K562 (cell line): ENCODE measurements around the gene GAK. TPM values are rescaled to one million over a fixed set of nuclear protein-coding genes. Genes with fewer than 3 reads are reported as not detected.

ENCODE experiments used
- CBX1 ChIP-seq: sonication (generic); IDR thresholded peaks from 2 replicates; pipeline ENCODE4 v1.6.1; 2016; ENCODE audit warnings: antibody characterized with exemption, low read depth, mild to moderate bottlenecking
- CCNT2 ChIP-seq: IDR thresholded peaks from 2 replicates; pipeline ENCODE4 v1.6.1; 2011; ENCODE audit warnings: borderline replicate concordance, low read depth, mild to moderate bottlenecking, moderate library complexity, mixed read lengths, low read length; ENCODE audit not compliant: insufficient read length; ENCODE audit errors: extremely low read depth
- CREM ChIP-seq: IDR thresholded peaks from 2 replicates; pipeline ENCODE4 v1.6.1; 2014; ENCODE audit warnings: antibody characterized with exemption, low read depth
- GATAD2B ChIP-seq: fragments of 450-650 bp; IDR thresholded peaks from 2 replicates; pipeline ENCODE4 v1.6.1; 2017; ENCODE audit warnings: mild to moderate bottlenecking, borderline replicate concordance
- HMGN3 ChIP-seq: IDR thresholded peaks from 2 replicates; pipeline ENCODE4 v1.6.1; 2011; ENCODE audit warnings: borderline replicate concordance, low read depth, mild to moderate bottlenecking, mixed read lengths, low read length; ENCODE audit not compliant: insufficient read length; ENCODE audit errors: extremely low read depth
- TEAD1 ChIP-seq, 2 experiments: fragments of 450-650 bp in 1 of 2; sonication (generic) in 1 of 2; formaldehyde crosslinking; IDR thresholded peaks; 2 replicates each; pipeline versions ENCODE4 v1.4.0 to v1.8.0; 2020 to 2022; ENCODE audit warnings: mild to moderate bottlenecking in 2 of 2, missing genetic modification reagents in 1 of 2
- USF2 ChIP-seq: sonication (generic); formaldehyde crosslinking; IDR thresholded peaks from 2 replicates; pipeline ENCODE4 v1.5.0; 2020; ENCODE audit warnings: missing genetic modification reagents
- ZNF316 ChIP-seq: fragments of 450-650 bp; IDR thresholded peaks from 2 replicates; pipeline ENCODE4 v1.6.1; 2016
- polyA plus RNA-seq, 8 experiments: library from polyadenylated mRNA; depleted of rRNA in 4 of 8; stranded (reverse) in 5 of 8; unstranded in 3 of 8; fragments of >200 nt; fragmentation: Nextera tagmentation in 2 of 8; fragmentation: Illumina TruSeq in 1 of 8; extraction: Ambion mirVana in 2 of 8; extraction: Trizol in 1 of 8; gene quantifications; 2 replicates each; pipeline versions ENCODE4 v1.2.1 to v1.2.3, GENCODE V29; 2011 to 2014; ENCODE audit warnings: inconsistent platforms in 1 of 8, missing spikeins in 1 of 8
- total RNA-seq, 7 experiments: library from RNA; depleted of rRNA in 6 of 7; stranded (reverse); fragments of >200 nt in 6 of 7; fragmentation: Illumina TruSeq in 2 of 7; extraction: Trizol in 2 of 7; gene quantifications; 2 replicates each; pipeline versions ENCODE4 v1.2.1 to v1.2.3, GENCODE V29; 2011 to 2021; ENCODE audit warnings: low replicate concordance in 1 of 7
- TF ChIP-seq, protein P1 (sequence below): fragments of 250-450 bp; sonication (Bioruptor Pico); IDR thresholded peaks from 2 replicates; pipeline ENCODE4 v1.9.0; 2021; ENCODE audit warnings: mild to moderate bottlenecking, inconsistent platforms
- TF ChIP-seq, protein P2 (sequence below), 2 experiments: fragments of 450-650 bp; formaldehyde crosslinking in 1 of 2; IDR thresholded peaks; 2 replicates each; pipeline versions ENCODE4 v1.4.0 to v1.6.1; 2014 to 2020; ENCODE audit warnings: mild to moderate bottlenecking in 2 of 2, borderline replicate concordance in 1 of 2, low read depth in 1 of 2
- TF ChIP-seq, protein P3 (sequence below), 3 experiments: IDR thresholded peaks in 2 of 3; conservative IDR thresholded peaks in 1 of 3; 2 replicates each; pipeline ENCODE4 v1.5.1; 2011 to 2012; ENCODE audit warnings: low read length in 3 of 3, mild to moderate bottlenecking in 3 of 3, control low read depth in 2 of 3, improper control_type of control experiment in 1 of 3, inconsistent platforms in 1 of 3, low read depth in 1 of 3, mixed read lengths in 1 of 3, moderate library complexity in 1 of 3; ENCODE audit not compliant: insufficient read depth in 2 of 3

GAK gene
- total and polyA plus RNA-seq, 9 of the 15 experiments (the other 6 are each of a cell fraction or from before 2014, with no cell fraction given) = 1.3 to 102 (median 16.2) TPM

DNA sequence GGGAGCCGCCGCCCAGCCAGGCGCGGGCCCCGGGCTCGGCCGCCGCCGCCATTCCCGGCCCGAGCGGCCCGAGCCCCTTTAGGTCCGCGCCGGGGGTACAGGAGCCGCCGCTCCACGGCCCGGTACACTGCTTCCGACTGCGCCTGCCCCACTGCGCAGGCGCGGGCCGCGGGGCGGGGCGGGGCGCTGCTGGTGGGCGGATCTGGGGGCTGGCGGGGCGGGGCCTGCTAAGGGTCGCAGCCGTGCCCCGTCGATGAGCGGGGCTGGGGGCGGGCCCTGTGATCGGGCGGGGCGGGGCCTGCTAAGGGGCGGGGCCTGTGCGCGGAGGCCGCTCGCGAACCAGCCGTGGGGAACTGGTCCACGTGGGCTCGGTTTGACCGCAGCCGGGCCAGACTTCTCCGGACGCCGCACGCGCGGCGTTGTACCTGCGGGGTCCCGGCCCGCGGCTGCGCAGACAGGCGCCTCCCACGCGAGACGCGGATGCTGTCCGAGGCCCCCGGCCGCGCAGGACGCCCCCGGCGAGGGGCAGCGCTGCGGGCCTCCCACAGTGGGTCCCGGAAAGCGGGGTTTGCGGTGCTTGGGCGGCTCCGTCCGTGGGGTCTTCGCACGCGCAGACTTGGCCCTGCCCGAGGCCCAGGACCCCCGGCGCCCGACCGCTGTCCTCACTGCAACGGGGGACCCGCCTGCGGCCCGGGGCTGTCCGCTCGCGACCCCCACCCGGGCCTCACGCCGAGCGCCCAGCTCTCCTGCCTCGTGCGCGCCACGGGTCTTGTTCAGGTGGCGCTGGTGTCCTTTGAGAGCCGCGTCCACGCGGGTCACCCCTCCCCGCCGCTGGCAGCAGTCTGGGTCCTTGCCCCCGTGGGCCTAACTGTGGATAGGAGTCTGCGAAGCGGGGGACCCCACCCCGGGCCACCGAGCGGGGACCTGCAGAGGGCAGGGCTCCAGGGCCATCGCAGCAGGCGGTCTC is 41.6 kb upstream of the GAK start, which contains the start of gene DGKQ (continued):
- TF ChIP-seq, protein P1, sequence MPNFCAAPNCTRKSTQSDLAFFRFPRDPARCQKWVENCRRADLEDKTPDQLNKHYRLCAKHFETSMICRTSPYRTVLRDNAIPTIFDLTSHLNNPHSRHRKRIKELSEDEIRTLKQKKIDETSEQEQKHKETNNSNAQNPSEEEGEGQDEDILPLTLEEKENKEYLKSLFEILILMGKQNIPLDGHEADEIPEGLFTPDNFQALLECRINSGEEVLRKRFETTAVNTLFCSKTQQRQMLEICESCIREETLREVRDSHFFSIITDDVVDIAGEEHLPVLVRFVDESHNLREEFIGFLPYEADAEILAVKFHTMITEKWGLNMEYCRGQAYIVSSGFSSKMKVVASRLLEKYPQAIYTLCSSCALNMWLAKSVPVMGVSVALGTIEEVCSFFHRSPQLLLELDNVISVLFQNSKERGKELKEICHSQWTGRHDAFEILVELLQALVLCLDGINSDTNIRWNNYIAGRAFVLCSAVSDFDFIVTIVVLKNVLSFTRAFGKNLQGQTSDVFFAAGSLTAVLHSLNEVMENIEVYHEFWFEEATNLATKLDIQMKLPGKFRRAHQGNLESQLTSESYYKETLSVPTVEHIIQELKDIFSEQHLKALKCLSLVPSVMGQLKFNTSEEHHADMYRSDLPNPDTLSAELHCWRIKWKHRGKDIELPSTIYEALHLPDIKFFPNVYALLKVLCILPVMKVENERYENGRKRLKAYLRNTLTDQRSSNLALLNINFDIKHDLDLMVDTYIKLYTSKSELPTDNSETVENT (CRISPR knock-in tag) = peak; percentile 8; the same call in 1 of the 2 replicates
- no peak for TF ChIP-seq ZNF316
- TF ChIP-seq GATAD2B = peak; percentile 90
- peak; percentile 15 for TF ChIP-seq CCNT2
- peak; percentile 57 for TF ChIP-seq HMGN3
- TF ChIP-seq, protein P2, sequence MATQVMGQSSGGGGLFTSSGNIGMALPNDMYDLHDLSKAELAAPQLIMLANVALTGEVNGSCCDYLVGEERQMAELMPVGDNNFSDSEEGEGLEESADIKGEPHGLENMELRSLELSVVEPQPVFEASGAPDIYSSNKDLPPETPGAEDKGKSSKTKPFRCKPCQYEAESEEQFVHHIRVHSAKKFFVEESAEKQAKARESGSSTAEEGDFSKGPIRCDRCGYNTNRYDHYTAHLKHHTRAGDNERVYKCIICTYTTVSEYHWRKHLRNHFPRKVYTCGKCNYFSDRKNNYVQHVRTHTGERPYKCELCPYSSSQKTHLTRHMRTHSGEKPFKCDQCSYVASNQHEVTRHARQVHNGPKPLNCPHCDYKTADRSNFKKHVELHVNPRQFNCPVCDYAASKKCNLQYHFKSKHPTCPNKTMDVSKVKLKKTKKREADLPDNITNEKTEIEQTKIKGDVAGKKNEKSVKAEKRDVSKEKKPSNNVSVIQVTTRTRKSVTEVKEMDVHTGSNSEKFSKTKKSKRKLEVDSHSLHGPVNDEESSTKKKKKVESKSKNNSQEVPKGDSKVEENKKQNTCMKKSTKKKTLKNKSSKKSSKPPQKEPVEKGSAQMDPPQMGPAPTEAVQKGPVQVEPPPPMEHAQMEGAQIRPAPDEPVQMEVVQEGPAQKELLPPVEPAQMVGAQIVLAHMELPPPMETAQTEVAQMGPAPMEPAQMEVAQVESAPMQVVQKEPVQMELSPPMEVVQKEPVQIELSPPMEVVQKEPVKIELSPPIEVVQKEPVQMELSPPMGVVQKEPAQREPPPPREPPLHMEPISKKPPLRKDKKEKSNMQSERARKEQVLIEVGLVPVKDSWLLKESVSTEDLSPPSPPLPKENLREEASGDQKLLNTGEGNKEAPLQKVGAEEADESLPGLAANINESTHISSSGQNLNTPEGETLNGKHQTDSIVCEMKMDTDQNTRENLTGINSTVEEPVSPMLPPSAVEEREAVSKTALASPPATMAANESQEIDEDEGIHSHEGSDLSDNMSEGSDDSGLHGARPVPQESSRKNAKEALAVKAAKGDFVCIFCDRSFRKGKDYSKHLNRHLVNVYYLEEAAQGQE (IDR thresholded peaks at IDR 0.05; ENCODE audit: borderline replicate concordance) = no peak
- TF ChIP-seq, protein P2 (CRISPR knock-in tag; IDR thresholded peaks at IDR 0.05; ENCODE audit: low read depth) = 0 out of 2 replicates have a peak, but pooled peaks have one; percentile 47
- 0 out of 4 replicates have a peak, but pooled peaks of 1 of the 2 experiments have one; percentile 43 for TF ChIP-seq TEAD1 (CRISPR knock-in tag; IDR thresholded peaks at IDR 0.05)
- TF ChIP-seq, protein P3, sequence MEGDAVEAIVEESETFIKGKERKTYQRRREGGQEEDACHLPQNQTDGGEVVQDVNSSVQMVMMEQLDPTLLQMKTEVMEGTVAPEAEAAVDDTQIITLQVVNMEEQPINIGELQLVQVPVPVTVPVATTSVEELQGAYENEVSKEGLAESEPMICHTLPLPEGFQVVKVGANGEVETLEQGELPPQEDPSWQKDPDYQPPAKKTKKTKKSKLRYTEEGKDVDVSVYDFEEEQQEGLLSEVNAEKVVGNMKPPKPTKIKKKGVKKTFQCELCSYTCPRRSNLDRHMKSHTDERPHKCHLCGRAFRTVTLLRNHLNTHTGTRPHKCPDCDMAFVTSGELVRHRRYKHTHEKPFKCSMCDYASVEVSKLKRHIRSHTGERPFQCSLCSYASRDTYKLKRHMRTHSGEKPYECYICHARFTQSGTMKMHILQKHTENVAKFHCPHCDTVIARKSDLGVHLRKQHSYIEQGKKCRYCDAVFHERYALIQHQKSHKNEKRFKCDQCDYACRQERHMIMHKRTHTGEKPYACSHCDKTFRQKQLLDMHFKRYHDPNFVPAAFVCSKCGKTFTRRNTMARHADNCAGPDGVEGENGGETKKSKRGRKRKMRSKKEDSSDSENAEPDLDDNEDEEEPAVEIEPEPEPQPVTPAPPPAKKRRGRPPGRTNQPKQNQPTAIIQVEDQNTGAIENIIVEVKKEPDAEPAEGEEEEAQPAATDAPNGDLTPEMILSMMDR (IDR thresholded peaks at IDR 0.05 in 2 of 3, conservative IDR thresholded peaks at IDR 0.05 in 1 of 3; ENCODE audit: insufficient read depth in 2 of 3, low read depth in 1 of 3, low read length in 3 of 3) = 0 out of 6 replicates have a peak, but pooled peaks of 1 of the 3 experiments have one; percentile 3
- no peak; the same call in 1 of the 2 replicates for TF ChIP-seq CBX1
- no peak for TF ChIP-seq CREM
- TF ChIP-seq USF2 (CRISPR knock-in tag) = peak; percentile 18; the same call in 1 of the 2 replicates
